Type B pancreatic cell (in vitro differentiated cells): ENCODE measurements around the gene CPNE7. TPM values are rescaled to one million over a fixed set of nuclear protein-coding genes. Genes with fewer than 3 reads are reported as not detected.

ENCODE experiments used
- DNase-seq: peaks from one replicate; pipeline ENCODE4 v3.0.0; 2021; ENCODE audit warnings: mixed read lengths; ENCODE audit not compliant: unreplicated experiment; ENCODE audit errors: extremely low spot score
- H3K27ac Mint-ChIP-seq: 2 replicates; pipeline ENCODE4 v1.8.0; 2021; ENCODE audit warnings: mild to moderate bottlenecking, mixed read lengths
- H3K27me3 Mint-ChIP-seq: 2 replicates; pipeline ENCODE4 v1.8.0; 2021; ENCODE audit warnings: mixed read lengths
- H3K36me3 Mint-ChIP-seq: 2 replicates; pipeline ENCODE4 v1.8.0; 2021; ENCODE audit warnings: mixed read lengths
- H3K4me1 Mint-ChIP-seq: one replicate; pipeline ENCODE4 v1.8.0; 2021; ENCODE audit warnings: mixed read lengths; ENCODE audit not compliant: unreplicated experiment
- H3K4me3 Mint-ChIP-seq: 2 replicates; pipeline ENCODE4 v1.8.0; 2021; ENCODE audit warnings: mild to moderate bottlenecking, mixed read lengths
- H3K9me3 Mint-ChIP-seq: 2 replicates; pipeline ENCODE4 v1.8.0; 2021; ENCODE audit warnings: mixed read lengths
- total RNA-seq: library from RNA; stranded (reverse); gene quantifications from 2 replicates; pipeline ENCODE4 v1.2.1, GENCODE V29; 2021; ENCODE audit warnings: low replicate concordance
- TF ChIP-seq, protein P1 (sequence below): fragments of 200-600 bp; sonication (generic); conservative IDR thresholded peaks from 2 replicates; pipeline ENCODE4 v1.5.0; 2021; ENCODE audit warnings: antibody characterized with exemption, mild to moderate bottlenecking

CPNE7 gene
- total RNA-seq, 1 donor from 2014 or later, result 6.5 TPM

DNA sequence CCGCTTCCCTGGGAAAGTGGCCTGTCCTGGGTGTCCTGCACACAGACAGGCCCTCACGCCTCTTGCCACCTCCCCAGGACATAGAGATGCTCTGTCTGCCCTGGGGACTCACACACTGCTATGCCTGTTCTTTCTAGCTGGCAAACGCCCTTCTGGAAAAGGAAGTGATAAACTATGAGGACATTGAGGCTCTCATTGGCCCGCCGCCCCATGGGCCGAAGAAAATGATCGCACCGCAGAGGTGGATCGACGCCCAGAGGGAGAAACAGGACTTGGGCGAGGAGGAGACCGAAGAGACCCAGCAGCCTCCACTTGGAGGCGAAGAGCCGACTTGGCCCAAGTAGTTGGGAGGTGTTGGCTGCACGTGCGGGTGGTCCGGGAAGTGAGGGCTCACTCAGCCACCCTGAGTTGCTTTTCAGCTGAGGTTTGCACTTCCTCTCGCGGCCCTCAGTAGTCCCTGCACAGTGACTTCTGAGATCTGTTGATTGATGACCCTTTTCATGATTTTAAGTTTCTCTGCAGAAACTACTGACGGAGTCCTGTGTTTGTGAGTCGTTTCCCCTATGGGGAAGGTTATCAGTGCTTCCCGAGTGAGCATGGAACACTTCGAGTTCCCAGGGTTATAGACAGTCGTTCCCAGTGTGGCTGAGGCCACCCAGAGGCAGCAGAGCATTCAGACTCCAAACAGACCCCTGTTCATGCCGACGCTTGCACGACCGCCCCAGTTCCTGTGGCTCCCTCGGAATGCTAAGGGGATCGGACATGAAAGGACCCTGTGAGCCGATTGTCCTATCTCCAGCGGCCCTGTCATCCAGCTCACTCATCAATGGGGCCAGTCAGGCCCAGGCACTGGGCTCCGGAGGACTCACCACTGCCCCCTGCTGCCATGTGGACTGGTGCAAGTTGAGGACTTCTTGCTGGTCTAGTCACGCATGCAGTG, 18.5 kb upstream of the CPNE7 start:
- peaks cover 12% of the 10 kb centered on the region for H3K4me1 Mint-ChIP-seq
- H3K36me3 Mint-ChIP-seq, result peaks cover 19% of the 10 kb centered on the region
- no peaks in the 10 kb centered on the region for H3K27me3 Mint-ChIP-seq
- peak; percentile 85 for DNase-seq
- TF ChIP-seq, protein P1, sequence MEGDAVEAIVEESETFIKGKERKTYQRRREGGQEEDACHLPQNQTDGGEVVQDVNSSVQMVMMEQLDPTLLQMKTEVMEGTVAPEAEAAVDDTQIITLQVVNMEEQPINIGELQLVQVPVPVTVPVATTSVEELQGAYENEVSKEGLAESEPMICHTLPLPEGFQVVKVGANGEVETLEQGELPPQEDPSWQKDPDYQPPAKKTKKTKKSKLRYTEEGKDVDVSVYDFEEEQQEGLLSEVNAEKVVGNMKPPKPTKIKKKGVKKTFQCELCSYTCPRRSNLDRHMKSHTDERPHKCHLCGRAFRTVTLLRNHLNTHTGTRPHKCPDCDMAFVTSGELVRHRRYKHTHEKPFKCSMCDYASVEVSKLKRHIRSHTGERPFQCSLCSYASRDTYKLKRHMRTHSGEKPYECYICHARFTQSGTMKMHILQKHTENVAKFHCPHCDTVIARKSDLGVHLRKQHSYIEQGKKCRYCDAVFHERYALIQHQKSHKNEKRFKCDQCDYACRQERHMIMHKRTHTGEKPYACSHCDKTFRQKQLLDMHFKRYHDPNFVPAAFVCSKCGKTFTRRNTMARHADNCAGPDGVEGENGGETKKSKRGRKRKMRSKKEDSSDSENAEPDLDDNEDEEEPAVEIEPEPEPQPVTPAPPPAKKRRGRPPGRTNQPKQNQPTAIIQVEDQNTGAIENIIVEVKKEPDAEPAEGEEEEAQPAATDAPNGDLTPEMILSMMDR, result peak; percentile 87
- H3K4me3 Mint-ChIP-seq, result peak overlapping the region; percentile 81
- H3K27ac Mint-ChIP-seq, result peak overlapping the region; percentile 86
- H3K9me3 Mint-ChIP-seq, result no peaks in the 10 kb centered on the region

DNA sequence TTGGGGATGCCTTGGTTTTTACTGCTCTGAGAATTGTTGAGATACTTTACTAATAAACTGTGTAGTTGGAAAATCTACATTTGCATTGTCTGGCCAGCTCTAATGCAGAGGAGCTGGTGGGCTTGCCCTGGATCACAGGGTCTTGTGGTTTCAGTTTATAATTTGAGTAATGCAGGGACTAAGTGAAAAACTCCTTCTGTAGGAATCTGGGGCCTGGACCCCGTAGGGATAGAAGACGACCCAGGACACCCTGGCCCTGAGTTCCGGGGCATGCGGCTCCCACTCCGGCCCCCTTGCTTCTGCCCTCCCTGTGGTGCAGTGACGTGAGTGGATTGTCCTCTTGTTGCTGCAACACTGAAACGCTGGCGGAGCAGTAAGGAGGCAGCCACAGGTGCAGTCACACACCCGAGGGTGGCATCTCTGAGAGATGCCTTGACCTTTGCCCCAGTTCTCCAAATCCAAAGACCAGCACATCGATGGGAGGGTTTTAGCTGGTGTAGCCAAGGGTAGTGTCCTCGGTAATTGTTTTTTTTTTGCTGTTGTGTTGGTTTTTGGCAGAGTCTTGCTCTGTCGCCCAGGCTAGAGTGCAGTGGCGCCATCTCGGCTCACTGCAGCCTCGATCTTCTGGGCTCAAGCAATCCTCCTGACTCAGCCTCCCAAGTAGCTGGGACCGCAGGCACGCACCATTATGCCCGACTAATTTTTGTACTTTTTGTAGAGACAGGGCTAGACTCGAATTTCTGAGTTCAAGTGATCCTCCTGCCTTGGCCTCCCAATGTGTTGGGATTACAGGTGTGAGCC, 17.7 kb upstream of the CPNE7 start:
- peaks cover 23% of the 10 kb centered on the region for H3K36me3 Mint-ChIP-seq
- H3K27ac Mint-ChIP-seq, result peak overlapping the region; percentile 86
- no peak for DNase-seq
- TF ChIP-seq, protein P1, result peak; percentile 3
- no peaks in the 10 kb centered on the region for H3K9me3 Mint-ChIP-seq
- H3K27me3 Mint-ChIP-seq, result no peaks in the 10 kb centered on the region
- peak overlapping the region; percentile 81 for H3K4me3 Mint-ChIP-seq
- H3K4me1 Mint-ChIP-seq, result peaks cover 18% of the 10 kb centered on the region

DNA sequence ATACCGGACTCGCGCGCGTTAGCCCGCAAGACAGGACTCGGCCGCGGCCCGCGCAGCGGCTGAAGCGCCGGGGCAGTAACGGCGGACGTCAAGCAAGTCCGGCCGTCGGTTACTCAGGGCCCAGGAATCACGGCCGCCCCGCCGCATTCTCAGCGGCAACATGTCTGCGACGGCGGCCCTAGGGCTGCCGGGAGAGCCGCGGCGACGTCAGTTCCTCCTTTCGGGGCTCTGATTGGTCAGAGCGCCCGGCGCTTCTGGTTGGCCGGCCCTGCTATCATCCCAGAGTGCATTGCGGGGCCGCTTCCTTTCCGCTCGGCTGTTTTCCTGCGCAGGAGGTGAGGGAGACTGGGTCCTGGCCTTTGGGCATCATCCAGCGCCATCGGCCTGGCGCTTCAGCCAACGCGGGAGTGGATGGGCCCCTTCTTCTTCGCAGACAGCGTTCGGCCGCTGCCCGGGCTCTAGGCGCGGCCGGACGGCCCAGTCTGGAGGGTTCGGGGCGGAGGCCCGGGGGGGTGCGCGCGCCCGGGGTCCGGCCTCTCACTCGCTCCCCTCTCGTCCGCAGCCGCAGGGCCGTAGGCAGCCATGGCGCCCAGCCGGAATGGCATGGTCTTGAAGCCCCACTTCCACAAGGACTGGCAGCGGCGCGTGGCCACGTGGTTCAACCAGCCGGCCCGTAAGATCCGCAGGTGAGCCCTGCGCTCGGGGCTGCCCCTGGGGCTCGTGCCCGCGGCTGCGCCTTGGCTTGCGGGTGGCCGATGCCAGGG, 15.0 kb upstream of the CPNE7 start, which contains the start of gene RPL13:
Gene RPL13 (plus strand): TSS at position 305 of the 764 bp plus-strand sequence. CDS start 278 bp downstream, at position 583.
- no peaks in the 10 kb centered on the region for H3K27me3 Mint-ChIP-seq

DNA sequence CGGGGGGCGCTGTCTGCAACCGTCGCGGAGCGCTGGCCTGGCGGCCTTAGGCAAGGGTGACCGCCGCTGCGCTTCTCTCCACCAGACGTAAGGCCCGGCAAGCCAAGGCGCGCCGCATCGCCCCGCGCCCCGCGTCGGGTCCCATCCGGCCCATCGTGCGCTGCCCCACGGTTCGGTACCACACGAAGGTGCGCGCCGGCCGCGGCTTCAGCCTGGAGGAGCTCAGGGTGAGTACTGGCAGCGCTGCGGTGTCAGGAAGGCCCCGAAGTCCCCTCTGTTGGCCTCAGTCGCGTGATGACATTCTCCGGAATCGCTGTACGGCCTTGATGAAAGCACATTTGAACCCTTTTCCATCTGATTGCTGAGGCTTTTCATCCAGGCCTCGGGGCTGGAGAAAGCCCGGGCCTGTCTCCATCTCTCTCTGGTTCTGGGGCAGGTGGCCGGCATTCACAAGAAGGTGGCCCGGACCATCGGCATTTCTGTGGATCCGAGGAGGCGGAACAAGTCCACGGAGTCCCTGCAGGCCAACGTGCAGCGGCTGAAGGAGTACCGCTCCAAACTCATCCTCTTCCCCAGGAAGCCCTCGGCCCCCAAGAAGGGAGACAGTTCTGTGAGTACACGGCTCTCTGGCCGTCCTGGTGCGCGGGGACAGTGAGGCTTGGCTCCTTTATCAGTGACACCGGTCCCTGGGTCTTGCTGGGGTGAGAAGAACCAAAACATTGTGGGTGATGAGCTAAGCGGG, 14.2 kb upstream of the CPNE7 start:
- Mint-ChIP-seq H3K4me1 (peaks cover 36% of the 10 kb centered on the region), H3K9me3 (no peaks in the 10 kb centered on the region), H3K36me3 (peaks cover 35% of the 10 kb centered on the region), H3K27me3 (no peaks in the 10 kb centered on the region), H3K4me3 (peak overlapping the region; percentile 88), H3K27ac (peak overlapping the region; percentile 89)
- DNase-seq, result no peak
- TF ChIP-seq, protein P1, result no peak

More for the DNA sequence above, 15.0 kb upstream of the CPNE7 start, which contains the start of gene RPL13:
- peaks cover 33% of the 10 kb centered on the region for H3K4me1 Mint-ChIP-seq
- H3K36me3 Mint-ChIP-seq, result peaks cover 35% of the 10 kb centered on the region
- no peaks in the 10 kb centered on the region for H3K9me3 Mint-ChIP-seq
- peak within 1 kb of the TSS; percentile 99 for H3K27ac Mint-ChIP-seq
- H3K4me3 Mint-ChIP-seq, result peak within 1 kb of the TSS; percentile 97
- peak; percentile 95 for DNase-seq
- TF ChIP-seq, protein P1, result no peak
